Retinal pigment epithelial cell (primary cell): ENCODE measurements around the gene KCNC4.

Experiments used
- DNase-seq: peaks from one replicate; pipeline ENCODE4 v3.0.0-alpha.2; 2010; ENCODE audit warnings: low read depth
- H3K4me3 ChIP-seq: 2 replicates; pipeline ENCODE4 v1.5.1; 2011; ENCODE audit warnings: mild to moderate bottlenecking, low read length, control low read depth, moderate library complexity
- TF ChIP-seq, protein P1 (sequence below): conservative IDR thresholded peaks from 2 replicates; pipeline ENCODE4 v1.5.1; 2011; ENCODE audit warnings: low read depth, low read length, control low read depth, inconsistent platforms

The KCNC4 gene

DNA sequence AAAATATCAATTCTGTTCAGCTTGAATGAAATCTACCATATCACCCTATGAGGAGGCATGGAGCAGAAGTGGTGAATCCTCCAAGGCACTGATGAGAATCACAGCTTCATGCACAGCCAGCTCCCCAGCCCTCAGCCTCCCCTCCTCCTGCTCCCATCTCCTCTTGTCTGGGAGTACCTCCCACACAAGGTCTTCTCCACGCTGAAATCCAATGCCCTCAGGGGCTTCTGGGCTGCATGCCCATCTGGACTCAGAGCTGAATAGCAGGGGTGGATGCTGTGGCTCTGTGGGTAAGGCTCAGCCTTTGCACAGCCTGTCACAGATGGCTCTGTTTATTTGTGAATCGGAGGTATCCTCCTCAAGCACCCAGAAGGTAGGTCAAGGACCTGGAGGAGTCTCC lies 48.6 kb downstream of the KCNC4 start:
- TF ChIP-seq, protein P1, sequence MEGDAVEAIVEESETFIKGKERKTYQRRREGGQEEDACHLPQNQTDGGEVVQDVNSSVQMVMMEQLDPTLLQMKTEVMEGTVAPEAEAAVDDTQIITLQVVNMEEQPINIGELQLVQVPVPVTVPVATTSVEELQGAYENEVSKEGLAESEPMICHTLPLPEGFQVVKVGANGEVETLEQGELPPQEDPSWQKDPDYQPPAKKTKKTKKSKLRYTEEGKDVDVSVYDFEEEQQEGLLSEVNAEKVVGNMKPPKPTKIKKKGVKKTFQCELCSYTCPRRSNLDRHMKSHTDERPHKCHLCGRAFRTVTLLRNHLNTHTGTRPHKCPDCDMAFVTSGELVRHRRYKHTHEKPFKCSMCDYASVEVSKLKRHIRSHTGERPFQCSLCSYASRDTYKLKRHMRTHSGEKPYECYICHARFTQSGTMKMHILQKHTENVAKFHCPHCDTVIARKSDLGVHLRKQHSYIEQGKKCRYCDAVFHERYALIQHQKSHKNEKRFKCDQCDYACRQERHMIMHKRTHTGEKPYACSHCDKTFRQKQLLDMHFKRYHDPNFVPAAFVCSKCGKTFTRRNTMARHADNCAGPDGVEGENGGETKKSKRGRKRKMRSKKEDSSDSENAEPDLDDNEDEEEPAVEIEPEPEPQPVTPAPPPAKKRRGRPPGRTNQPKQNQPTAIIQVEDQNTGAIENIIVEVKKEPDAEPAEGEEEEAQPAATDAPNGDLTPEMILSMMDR, result no peak
- no peak for DNase-seq

DNA sequence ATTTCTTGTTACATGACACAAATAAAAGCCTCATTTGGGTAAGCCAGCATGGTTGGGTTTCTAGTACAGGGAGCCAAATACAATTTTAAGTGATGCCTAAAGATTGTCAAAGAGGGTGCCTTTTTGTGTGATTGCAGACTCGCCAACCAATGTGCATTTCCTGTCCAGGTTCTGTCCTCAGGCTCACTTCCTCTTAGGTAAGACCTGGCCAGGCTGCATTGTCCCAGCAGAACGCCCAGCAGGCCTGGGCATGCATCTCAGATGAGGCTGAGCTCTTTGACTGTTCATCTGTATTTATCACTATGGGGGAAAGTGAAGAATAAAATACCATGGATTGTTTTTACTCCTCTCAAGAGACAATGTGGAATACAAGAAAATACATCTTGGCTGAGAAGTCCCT lies 49.7 kb downstream of the KCNC4 start:
- no peak for DNase-seq
- TF ChIP-seq, protein P1, result no peak

More for the DNA sequence above, 48.6 kb downstream of the KCNC4 start:
- no peak overlapping the region for H3K4me3 ChIP-seq

More for the DNA sequence above, 49.7 kb downstream of the KCNC4 start:
- no peak overlapping the region for H3K4me3 ChIP-seq
